ENCODE results near the gene RNF44.

The RNF44 gene

GRCh38 chr5:176557846-176558245 is 20.6 kb upstream of the RNF44 start:
- TF ChIP-seq POLR2AphosphoS5 (IDR thresholded peaks at IDR 0.05; ENCODE audit: low read depth, low read length): no peak
- TF ChIP-seq FOXP2 (optimal IDR thresholded peaks at IDR 0.05; ENCODE audit: borderline replicate concordance, extremely low read depth, extremely low read length, insufficient read depth): no peak

GRCh38 chr5:176553260-176554085 is 16.3 kb upstream of the RNF44 start:
- TF ChIP-seq SIN3A (IDR thresholded peaks at IDR 0.05; ENCODE audit: borderline replicate concordance, insufficient read depth, low read length): no peak
- no peak for TF ChIP-seq FOXP2 (optimal IDR thresholded peaks at IDR 0.05; ENCODE audit: borderline replicate concordance, extremely low read depth, extremely low read length, insufficient read depth)
- TF ChIP-seq TAF1 (IDR thresholded peaks at IDR 0.05; ENCODE audit: borderline replicate concordance, insufficient read depth, low read length): no peak
- TF ChIP-seq POLR2AphosphoS5 (IDR thresholded peaks at IDR 0.05; ENCODE audit: low read depth, low read length): no peak
- TF ChIP-seq REST (IDR thresholded peaks at IDR 0.05; ENCODE audit: insufficient read depth in 1 of 2, low read depth in 2 of 2, low read length in 2 of 2): no peak

GRCh38 chr5:176552332-176552869 is 15.2 kb upstream of the RNF44 start:
- no peak for TF ChIP-seq REST (IDR thresholded peaks at IDR 0.05; ENCODE audit: insufficient read depth in 1 of 2, low read depth in 2 of 2, low read length in 2 of 2)
- no peak for TF ChIP-seq POLR2AphosphoS5 (IDR thresholded peaks at IDR 0.05; ENCODE audit: low read depth, low read length)
- no peak for TF ChIP-seq TAF1 (IDR thresholded peaks at IDR 0.05; ENCODE audit: borderline replicate concordance, insufficient read depth, low read length)
- TF ChIP-seq SIN3A (IDR thresholded peaks at IDR 0.05; ENCODE audit: borderline replicate concordance, insufficient read depth, low read length): no peak
- no peak for TF ChIP-seq FOXP2 (optimal IDR thresholded peaks at IDR 0.05; ENCODE audit: borderline replicate concordance, extremely low read depth, extremely low read length, insufficient read depth)

GRCh38 chr5:176550275-176550831 is 13.2 kb upstream of the RNF44 start:
- no peak for TF ChIP-seq POLR2AphosphoS5 (IDR thresholded peaks at IDR 0.05; ENCODE audit: low read depth, low read length)
- no peak for TF ChIP-seq REST (IDR thresholded peaks at IDR 0.05; ENCODE audit: insufficient read depth in 1 of 2, low read depth in 2 of 2, low read length in 2 of 2)
- TF ChIP-seq TAF1 (IDR thresholded peaks at IDR 0.05; ENCODE audit: borderline replicate concordance, insufficient read depth, low read length): no peak
- no peak for TF ChIP-seq FOXP2 (optimal IDR thresholded peaks at IDR 0.05; ENCODE audit: borderline replicate concordance, extremely low read depth, extremely low read length, insufficient read depth)
- no peak for TF ChIP-seq SIN3A (IDR thresholded peaks at IDR 0.05; ENCODE audit: borderline replicate concordance, insufficient read depth, low read length)

GRCh38 chr5:176549871-176550270 is 12.7 kb upstream of the RNF44 start:
- TF ChIP-seq POLR2AphosphoS5 (IDR thresholded peaks at IDR 0.05; ENCODE audit: low read depth, low read length) (no peak), REST (IDR thresholded peaks at IDR 0.05; ENCODE audit: insufficient read depth in 1 of 2, low read depth in 2 of 2, low read length in 2 of 2) (no peak), FOXP2 (optimal IDR thresholded peaks at IDR 0.05; ENCODE audit: borderline replicate concordance, extremely low read depth, extremely low read length, insufficient read depth) (no peak), SIN3A (IDR thresholded peaks at IDR 0.05; ENCODE audit: borderline replicate concordance, insufficient read depth, low read length) (no peak), TAF1 (IDR thresholded peaks at IDR 0.05; ENCODE audit: borderline replicate concordance, insufficient read depth, low read length) (no peak)
